ENCODE results near the gene CHTF8. TPM values are rescaled to one million over a fixed set of nuclear protein-coding genes. Genes with fewer than 3 reads are reported as not detected.

The CHTF8 gene
- total RNA-seq, 2 donors from 2014 or later: 159 to 185 TPM

DNA sequence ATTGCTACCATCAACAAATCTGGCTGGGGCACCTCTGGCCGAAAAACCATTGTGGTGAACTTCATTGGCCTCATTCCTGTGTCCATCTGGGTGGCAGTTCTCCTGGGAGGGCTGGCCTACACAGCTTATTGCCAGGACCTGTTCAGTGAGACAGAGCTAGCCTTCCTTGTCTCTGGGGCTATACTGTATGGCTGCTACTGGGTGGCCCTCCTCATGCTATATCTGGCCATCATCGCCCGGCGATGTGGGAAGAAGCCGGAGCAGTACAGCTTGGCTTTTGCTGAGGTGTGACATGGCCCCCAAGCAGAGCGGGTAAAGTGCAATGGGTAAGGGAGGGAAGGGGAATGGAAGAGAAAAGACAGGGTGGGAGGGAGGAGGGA, 17.4 kb downstream of the CHTF8 start:
- DNase-seq: no peak
- H3K9me3 Mint-ChIP-seq: no peaks in the 10 kb centered on the region
- no peaks in the 10 kb centered on the region for H3K27me3 Mint-ChIP-seq (ENCODE audit: low read depth)
- no peak overlapping the region for H3K4me3 Mint-ChIP-seq
- no peak overlapping the region for H3K27ac Mint-ChIP-seq
- peaks cover 7% of the 10 kb centered on the region for H3K4me1 Mint-ChIP-seq (ENCODE audit: low read depth)
- ATAC-seq (replicated peaks in 1 of 2): no peak
- peaks cover 4 to 6% of the 10 kb centered on the region in 2 donors for H3K36me3 Mint-ChIP-seq (ENCODE audit: insufficient read depth in 2 of 2)

GRCh38 chr16:69114346-69114975, 17.9 kb downstream of the CHTF8 start:
- H3K9me3 Mint-ChIP-seq: no peaks in the 10 kb centered on the region
- peaks cover 7% of the 10 kb centered on the region for H3K4me1 Mint-ChIP-seq (ENCODE audit: low read depth)
- no peak for DNase-seq
- H3K27ac Mint-ChIP-seq: no peak overlapping the region
- no peak for ATAC-seq (replicated peaks in 1 of 2)
- no peak overlapping the region for H3K4me3 Mint-ChIP-seq
- H3K36me3 Mint-ChIP-seq (ENCODE audit: insufficient read depth in 2 of 2): peaks cover 7% of the 10 kb centered on the region in 2 donors
- H3K27me3 Mint-ChIP-seq (ENCODE audit: low read depth): peaks cover 1% of the 10 kb centered on the region

GRCh38 chr16:69113216-69113615, 19.2 kb downstream of the CHTF8 start:
- peaks cover 4 to 7% of the 10 kb centered on the region in 2 donors for H3K36me3 Mint-ChIP-seq (ENCODE audit: insufficient read depth in 2 of 2)

GRCh38 chr16:69112285-69113129, 19.9 kb downstream of the CHTF8 start:
- Mint-ChIP-seq H3K27me3 (ENCODE audit: low read depth) (peaks cover 20% of the 10 kb centered on the region), H3K36me3 (ENCODE audit: insufficient read depth in 2 of 2) (peaks cover 3 to 6% of the 10 kb centered on the region in 2 donors), H3K4me3 (no peak overlapping the region), H3K4me1 (ENCODE audit: low read depth) (peaks cover 13% of the 10 kb centered on the region), H3K27ac (no peak overlapping the region), H3K9me3 (no peaks in the 10 kb centered on the region)
- ATAC-seq (replicated peaks in 1 of 2): peak; percentile 77 to 80
- DNase-seq: peak; percentile 62 to 73

More at GRCh38 chr16:69113216-69113615, 19.2 kb downstream of the CHTF8 start:
- DNase-seq: no peak
- H3K4me1 Mint-ChIP-seq (ENCODE audit: low read depth): peaks cover 8% of the 10 kb centered on the region
- H3K27me3 Mint-ChIP-seq (ENCODE audit: low read depth): peaks cover 14% of the 10 kb centered on the region
- no peak for ATAC-seq (replicated peaks in 1 of 2)
- H3K27ac Mint-ChIP-seq: no peak overlapping the region
- no peak overlapping the region for H3K4me3 Mint-ChIP-seq
- H3K9me3 Mint-ChIP-seq: no peaks in the 10 kb centered on the region

DNA sequence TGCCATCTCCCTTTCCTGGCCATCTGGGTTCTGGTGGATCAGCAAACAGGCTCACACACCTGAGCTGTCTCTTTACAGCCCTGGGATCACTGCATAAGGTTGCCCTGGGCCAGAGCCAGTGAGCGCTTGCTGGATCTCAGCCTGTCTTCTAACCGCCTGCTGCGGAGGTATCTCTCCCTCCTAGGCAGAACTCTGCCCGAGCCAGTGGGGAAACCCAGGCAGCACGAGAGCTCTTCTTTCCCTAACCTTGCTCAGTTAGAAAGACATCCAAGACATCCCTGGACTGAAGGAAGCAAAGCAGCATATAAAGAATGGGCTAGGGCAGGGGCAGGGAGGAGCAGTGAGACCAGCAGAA, 20.5 kb downstream of the CHTF8 start:
- Mint-ChIP-seq H3K36me3 (ENCODE audit: insufficient read depth in 2 of 2) (peaks cover 3 to 6% of the 10 kb centered on the region in 2 donors), H3K9me3 (no peaks in the 10 kb centered on the region), H3K27me3 (ENCODE audit: low read depth) (peaks cover 20% of the 10 kb centered on the region), H3K4me3 (no peak overlapping the region), H3K4me1 (ENCODE audit: low read depth) (peaks cover 18% of the 10 kb centered on the region), H3K27ac (no peak overlapping the region)
- DNase-seq (no peak), ATAC-seq (replicated peaks in 1 of 2) (no peak)

- Mint-ChIP-seq H3K27me3 (ENCODE audit: low read depth) (peaks cover 20% of the 10 kb centered on the region), H3K4me1 (ENCODE audit: low read depth) (peaks cover 20% of the 10 kb centered on the region), H3K9me3 (no peaks in the 10 kb centered on the region), H3K4me3 (no peak overlapping the region), H3K36me3 (ENCODE audit: insufficient read depth in 2 of 2) (peaks cover 3 to 6% of the 10 kb centered on the region in 2 donors), H3K27ac (no peak overlapping the region)
- DNase-seq (no peak), ATAC-seq (replicated peaks in 1 of 2) (no peak)
These were observed 21.0 kb downstream of the CHTF8 start for GRCh38 chr16:69111216-69111875.

DNA sequence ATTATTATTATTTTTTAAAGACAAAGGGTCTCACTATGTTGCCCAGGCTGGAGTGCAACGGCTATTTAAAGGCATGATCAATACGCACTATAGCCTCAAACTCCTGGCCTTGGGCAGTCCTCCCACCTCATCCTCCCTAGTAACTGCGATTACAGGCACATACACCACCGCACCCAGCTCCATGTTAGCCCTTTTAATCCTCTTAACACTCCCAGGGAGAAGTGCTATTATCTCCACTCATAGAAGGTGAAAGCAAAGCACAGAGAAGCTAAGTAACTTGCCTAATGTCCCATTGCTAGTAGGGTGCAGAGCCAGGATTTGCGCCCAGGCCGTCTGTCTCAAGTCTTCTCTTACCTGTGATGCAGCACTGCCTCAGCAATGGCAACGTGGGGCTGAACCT, 22.0 kb downstream of the CHTF8 start:
- Mint-ChIP-seq H3K9me3 (no peaks in the 10 kb centered on the region), H3K27ac (no peak overlapping the region), H3K4me3 (no peak overlapping the region), H3K36me3 (ENCODE audit: insufficient read depth in 2 of 2) (peaks cover 5 to 6% of the 10 kb centered on the region in 2 donors), H3K4me1 (ENCODE audit: low read depth) (peaks cover 25% of the 10 kb centered on the region), H3K27me3 (ENCODE audit: low read depth) (peaks cover 24% of the 10 kb centered on the region)
- no peak for ATAC-seq (replicated peaks in 1 of 2)
- no peak for DNase-seq

DNA sequence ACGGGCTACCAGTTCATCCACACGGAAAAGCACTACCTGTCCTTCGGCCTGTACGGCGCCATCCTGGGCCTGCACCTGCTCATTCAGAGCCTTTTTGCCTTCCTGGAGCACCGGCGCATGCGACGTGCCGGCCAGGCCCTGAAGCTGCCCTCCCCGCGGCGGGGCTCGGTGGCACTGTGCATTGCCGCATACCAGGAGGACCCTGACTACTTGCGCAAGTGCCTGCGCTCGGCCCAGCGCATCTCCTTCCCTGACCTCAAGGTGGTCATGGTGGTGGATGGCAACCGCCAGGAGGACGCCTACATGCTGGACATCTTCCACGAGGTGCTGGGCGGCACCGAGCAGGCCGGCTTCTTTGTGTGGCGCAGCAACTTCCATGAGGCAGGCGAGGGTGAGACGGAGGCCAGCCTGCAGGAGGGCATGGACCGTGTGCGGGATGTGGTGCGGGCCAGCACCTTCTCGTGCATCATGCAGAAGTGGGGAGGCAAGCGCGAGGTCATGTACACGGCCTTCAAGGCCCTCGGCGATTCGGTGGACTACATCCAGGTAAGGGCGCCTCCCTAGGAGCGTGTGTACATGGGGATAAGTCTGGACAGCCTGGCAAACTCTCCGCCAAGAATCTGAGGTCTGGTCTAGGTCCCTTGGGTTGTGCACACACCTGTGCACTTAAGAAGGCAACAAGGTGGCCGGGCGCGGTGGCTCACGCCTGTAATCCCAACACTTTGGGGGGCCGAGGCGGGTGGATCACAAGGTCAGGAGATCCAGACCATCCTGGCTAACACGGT, 22.7 kb downstream of the CHTF8 start:
- no peak overlapping the region for H3K27ac Mint-ChIP-seq
- no peak for DNase-seq
- H3K4me1 Mint-ChIP-seq (ENCODE audit: low read depth): peaks cover 28% of the 10 kb centered on the region
- peaks cover 31% of the 10 kb centered on the region for H3K27me3 Mint-ChIP-seq (ENCODE audit: low read depth)
- ATAC-seq (replicated peaks in 1 of 2): no peak
- peaks cover 4 to 5% of the 10 kb centered on the region in 2 donors for H3K36me3 Mint-ChIP-seq (ENCODE audit: insufficient read depth in 2 of 2)
- H3K9me3 Mint-ChIP-seq: no peaks in the 10 kb centered on the region
- no peak overlapping the region for H3K4me3 Mint-ChIP-seq

DNA sequence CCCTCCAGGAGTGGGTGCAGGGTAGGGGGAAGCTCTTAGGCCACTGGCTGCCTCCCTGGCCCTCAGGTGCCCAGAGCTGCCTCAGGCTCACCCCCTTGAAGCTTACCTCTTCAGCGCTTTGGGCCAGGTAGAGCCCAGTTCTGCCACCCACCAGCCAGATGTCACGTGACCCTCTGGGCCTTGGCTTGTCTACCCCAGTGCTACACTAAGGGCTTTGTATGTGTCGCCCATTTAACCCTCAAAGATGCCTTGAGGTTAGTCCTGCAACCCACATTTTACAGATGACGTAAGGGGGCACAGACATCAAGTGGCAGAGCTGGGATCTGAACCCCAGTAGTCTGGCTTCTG, 23.5 kb downstream of the CHTF8 start:
- no peak overlapping the region for H3K4me3 Mint-ChIP-seq
- H3K27me3 Mint-ChIP-seq (ENCODE audit: low read depth): peaks cover 35% of the 10 kb centered on the region
- H3K4me1 Mint-ChIP-seq (ENCODE audit: low read depth): peaks cover 28% of the 10 kb centered on the region
- no peak for DNase-seq
- ATAC-seq (replicated peaks in 1 of 2): no peak
- H3K36me3 Mint-ChIP-seq (ENCODE audit: insufficient read depth in 2 of 2): peaks cover 4 to 5% of the 10 kb centered on the region in 2 donors
- no peak overlapping the region for H3K27ac Mint-ChIP-seq
- no peaks in the 10 kb centered on the region for H3K9me3 Mint-ChIP-seq

DNA sequence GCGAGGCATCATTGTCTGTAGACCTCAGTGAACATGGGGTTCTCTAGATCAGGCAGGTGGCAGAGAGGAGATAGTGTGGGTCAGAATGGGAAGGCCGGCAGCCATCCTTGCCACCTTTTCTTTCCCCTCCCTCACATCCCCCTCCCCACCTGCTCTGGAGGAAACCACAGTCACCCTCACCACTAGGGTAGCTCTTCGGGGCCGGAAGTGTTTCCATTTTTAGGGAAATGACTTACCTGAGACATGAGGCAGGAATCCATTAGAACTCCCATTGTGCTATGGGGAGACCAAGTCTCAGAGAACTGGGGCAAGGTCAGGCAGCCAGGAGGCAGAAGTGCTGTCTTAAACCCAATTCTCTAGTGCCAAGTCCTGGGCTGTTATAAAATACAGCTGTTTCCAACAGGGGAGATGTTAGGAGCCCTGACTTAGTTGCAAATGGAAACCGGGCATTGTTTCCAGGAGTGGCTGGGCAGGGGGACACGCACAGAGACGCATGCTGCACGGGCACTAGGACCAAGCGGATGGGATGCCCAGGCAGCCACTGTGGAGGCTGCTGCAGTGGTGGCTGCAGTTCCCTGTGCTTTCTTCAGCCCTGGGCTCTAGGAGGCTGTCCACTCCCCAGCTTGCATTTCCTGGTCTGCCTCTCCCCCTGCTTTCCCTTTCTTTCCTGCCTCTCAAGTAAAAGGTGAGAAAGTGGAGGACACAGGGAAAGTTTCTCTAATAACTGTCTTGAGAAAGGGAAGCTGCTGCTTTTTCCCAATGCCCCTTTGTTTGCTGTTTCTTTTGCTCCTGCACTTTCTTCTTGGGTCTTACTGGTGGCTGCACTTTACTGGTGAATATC, 24.1 kb downstream of the CHTF8 start:
- H3K4me1 Mint-ChIP-seq (ENCODE audit: low read depth): peaks cover 27% of the 10 kb centered on the region
- DNase-seq: no peak
- H3K9me3 Mint-ChIP-seq: no peaks in the 10 kb centered on the region
- no peak overlapping the region for H3K27ac Mint-ChIP-seq
- peaks cover 35% of the 10 kb centered on the region for H3K27me3 Mint-ChIP-seq (ENCODE audit: low read depth)
- peak overlapping the region in 1 of 2 donors; percentile 17 for H3K4me3 Mint-ChIP-seq
- ATAC-seq (replicated peaks in 1 of 2): no peak
- peaks cover 4 to 5% of the 10 kb centered on the region in 2 donors for H3K36me3 Mint-ChIP-seq (ENCODE audit: insufficient read depth in 2 of 2)

DNA sequence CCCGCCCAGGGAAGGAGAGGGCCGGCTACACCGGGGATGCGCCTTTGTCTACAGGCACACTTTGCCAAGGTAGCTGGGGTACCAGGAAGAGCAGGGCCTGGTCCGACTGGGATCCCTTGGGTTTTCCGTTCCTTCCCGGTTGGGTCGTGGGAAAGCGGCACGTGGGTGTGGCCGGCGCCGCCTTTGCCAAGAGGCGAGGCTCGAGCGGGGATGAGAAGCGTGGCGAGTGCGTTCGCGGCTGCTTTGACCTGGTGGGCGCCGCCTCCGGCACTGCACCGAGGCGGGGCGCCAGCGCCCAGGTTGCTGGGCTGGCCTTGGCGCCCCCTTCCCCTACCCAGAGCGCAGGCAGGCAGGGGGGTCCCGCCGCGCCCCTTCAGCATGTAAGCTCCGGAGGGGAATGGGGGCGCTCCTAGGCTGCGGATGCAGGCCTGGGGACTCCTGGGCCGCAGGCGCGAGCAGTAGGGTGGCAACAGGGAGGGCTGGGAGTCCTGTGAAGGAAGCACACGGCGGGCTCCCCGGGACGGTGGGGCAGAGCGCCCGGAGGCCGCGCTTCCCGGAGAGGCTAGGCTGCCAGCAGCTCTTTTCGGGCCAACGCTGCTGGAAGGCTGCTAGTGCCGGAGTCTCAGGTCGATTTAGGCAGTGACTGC, 24.9 kb downstream of the CHTF8 start:
- H3K4me3 Mint-ChIP-seq: peak overlapping the region; percentile 75 to 81
- no peak overlapping the region for H3K27ac Mint-ChIP-seq
- ATAC-seq (replicated peaks in 1 of 2) (peak in 1 of 2 donors; percentile 23), DNase-seq (no peak)
- H3K9me3 Mint-ChIP-seq: no peaks in the 10 kb centered on the region
- peaks cover 21% of the 10 kb centered on the region for H3K4me1 Mint-ChIP-seq (ENCODE audit: low read depth)
- peaks cover 43% of the 10 kb centered on the region for H3K27me3 Mint-ChIP-seq (ENCODE audit: low read depth)
- H3K36me3 Mint-ChIP-seq (ENCODE audit: insufficient read depth in 2 of 2): peaks cover 4 to 5% of the 10 kb centered on the region in 2 donors
